Measurements from ENCODE around the gene NR2C2AP. TPM values are rescaled to one million over a fixed set of nuclear protein-coding genes. Genes with fewer than 3 reads are reported as not detected.

Gene NR2C2AP
- total RNA-seq, 1 donor from 2014 or later: 8.3 TPM

GRCh38 chr19:19169236-19170052 is 33.8 kb downstream of the NR2C2AP start:
- H3K36me3 Mint-ChIP-seq (ENCODE audit: low read depth): no peaks in the 10 kb centered on the region
- no peak overlapping the region for H3K27ac Mint-ChIP-seq (ENCODE audit: unreplicated experiment)
- no peak for TF ChIP-seq CTCF (IDR thresholded peaks at IDR 0.05)
- no peaks in the 10 kb centered on the region for H3K9me3 Mint-ChIP-seq (ENCODE audit: low read depth)
- H3K4me1 Mint-ChIP-seq (ENCODE audit: low read depth): peaks cover 25% of the 10 kb centered on the region
- H3K27me3 Mint-ChIP-seq (ENCODE audit: low read depth): no peaks in the 10 kb centered on the region
- DNase-seq (ENCODE audit: low spot score): no peak
- H3K4me3 Mint-ChIP-seq (ENCODE audit: unreplicated experiment): peak overlapping the region; percentile 55

- H3K4me3 Mint-ChIP-seq (ENCODE audit: unreplicated experiment): no peak overlapping the region
- peaks cover 25% of the 10 kb centered on the region for H3K4me1 Mint-ChIP-seq (ENCODE audit: low read depth)
- H3K27ac Mint-ChIP-seq (ENCODE audit: unreplicated experiment): no peak overlapping the region
- H3K36me3 Mint-ChIP-seq (ENCODE audit: low read depth): no peaks in the 10 kb centered on the region
- no peaks in the 10 kb centered on the region for H3K27me3 Mint-ChIP-seq (ENCODE audit: low read depth)
- no peaks in the 10 kb centered on the region for H3K9me3 Mint-ChIP-seq (ENCODE audit: low read depth)
- TF ChIP-seq CTCF (IDR thresholded peaks at IDR 0.05): no peak
- DNase-seq (ENCODE audit: low spot score): no peak
These were observed 35.6 kb downstream of the NR2C2AP start for GRCh38 chr19:19167612-19168011.

- H3K36me3 Mint-ChIP-seq (ENCODE audit: low read depth): no peaks in the 10 kb centered on the region
- DNase-seq (ENCODE audit: low spot score): no peak
- no peak for TF ChIP-seq CTCF (IDR thresholded peaks at IDR 0.05)
- peaks cover 9% of the 10 kb centered on the region for H3K4me1 Mint-ChIP-seq (ENCODE audit: low read depth)
- no peak overlapping the region for H3K27ac Mint-ChIP-seq (ENCODE audit: unreplicated experiment)
- H3K27me3 Mint-ChIP-seq (ENCODE audit: low read depth): no peaks in the 10 kb centered on the region
- no peak overlapping the region for H3K4me3 Mint-ChIP-seq (ENCODE audit: unreplicated experiment)
- H3K9me3 Mint-ChIP-seq (ENCODE audit: low read depth): no peaks in the 10 kb centered on the region
These were observed 37.8 kb downstream of the NR2C2AP start for GRCh38 chr19:19165396-19165795.

- no peak for DNase-seq (ENCODE audit: low spot score)
These were observed 40.7 kb downstream of the NR2C2AP start for GRCh38 chr19:19162495-19162894.

More at GRCh38 chr19:19162495-19162894, 40.7 kb downstream of the NR2C2AP start:
- no peaks in the 10 kb centered on the region for H3K9me3 Mint-ChIP-seq (ENCODE audit: low read depth)
- no peaks in the 10 kb centered on the region for H3K36me3 Mint-ChIP-seq (ENCODE audit: low read depth)
- H3K27me3 Mint-ChIP-seq (ENCODE audit: low read depth): no peaks in the 10 kb centered on the region
- no peaks in the 10 kb centered on the region for H3K4me1 Mint-ChIP-seq (ENCODE audit: low read depth)
- H3K4me3 Mint-ChIP-seq (ENCODE audit: unreplicated experiment): no peak overlapping the region
- TF ChIP-seq CTCF (IDR thresholded peaks at IDR 0.05): no peak
- no peak overlapping the region for H3K27ac Mint-ChIP-seq (ENCODE audit: unreplicated experiment)
